HepG2 (cell line): ENCODE measurements around the gene CCNYL1. TPM values are rescaled to one million over a fixed set of nuclear protein-coding genes. Genes with fewer than 3 reads are reported as not detected.

Experiments
- ATAC-seq: fragments of 200-7000 bp; cut with Tn5 transposase; 3 replicates; pipeline ENCODE4 v1.9.1; 2020; ENCODE audit warnings: mild to moderate bottlenecking, moderate library complexity
- Bru-seq: library from RNA; stranded (reverse); fragments of 400-500 nt; gene quantifications from one replicate; lab custom pipeline; 2021; lab: Mats Ljungman, UMichigan
- BruChase-seq, 2 experiments: library from RNA; stranded (reverse); fragments of 400-500 nt; gene quantifications; one replicate each; lab custom pipeline; 2021; lab: Mats Ljungman, UMichigan
- BruUV-seq: library from RNA; stranded (reverse); fragments of 400-500 nt; replicated peaks from 2 replicates; lab custom pipeline; 2021; lab: Mats Ljungman, UMichigan
- CTCF ChIA-PET: fragments of 300-600 bp; formaldehyde crosslinking; extraction: SDS; loops from one replicate; lab custom pipeline; 2021; ENCODE audit warnings: low total read pairs, inconsistent platforms, low intra/inter-chr PET ratio; lab: Yijun Ruan, JAX
- POLR2A ChIA-PET: fragments of 350-600 bp; sonication (Branson Sonifier 250); formaldehyde crosslinking; loops from one replicate; lab custom pipeline; 2020; ENCODE audit warnings: antibody characterized with exemption, inconsistent platforms; lab: Yijun Ruan, JAX
- DNase-seq: peaks from one replicate; pipeline ENCODE4 v3.0.0-alpha.2; 2015; ENCODE audit warnings: low spot score
- FAIRE-seq: peaks from 3 replicates; lab custom pipeline; 2011; peaks lifted over from hg19 to GRCh38; lab: Jason Lieb, UNC
- H2AFZ ChIP-seq: one replicate; pipeline ENCODE4 v1.6.1; 2011; ENCODE audit warnings: low read length, inconsistent platforms
- H3K27ac ChIP-seq: fragments of 300-600 bp; 3 replicates; pipeline ENCODE4 v1.8.0; 2011; ENCODE audit warnings: mixed run types, mild to moderate bottlenecking, mixed read lengths, low read length, inconsistent platforms; ENCODE audit not compliant: insufficient read depth; ENCODE audit errors: extremely low read length
- H3K27me3 ChIP-seq, 2 experiments: fragments of 200-600 bp in 1 of 2; 2 replicates in 1 of 2; 3 replicates in 1 of 2; pipeline versions ENCODE4 v1.6.0 to v1.8.0; 2011; ENCODE audit warnings: low read length in 2 of 2, mild to moderate bottlenecking in 2 of 2, moderate library complexity in 2 of 2, inconsistent platforms in 1 of 2; ENCODE audit not compliant: insufficient read depth in 2 of 2, control insufficient read depth in 1 of 2
- H3K36me3 ChIP-seq, 2 experiments: fragments of 200-600 bp in 1 of 2; replicated peaks in 1 of 2; 2 replicates in 1 of 2; 3 replicates in 1 of 2; pipeline versions ENCODE4 v1.5.1 to v1.8.0; 2011; ENCODE audit warnings: low read length in 2 of 2, inconsistent platforms in 1 of 2; ENCODE audit not compliant: insufficient read depth in 2 of 2, control insufficient read depth in 1 of 2
- H3K4me1 ChIP-seq: 2 replicates; pipeline ENCODE4 v1.5.1; 2012; ENCODE audit warnings: low read length, inconsistent platforms; ENCODE audit not compliant: insufficient read depth
- H3K4me2 ChIP-seq: 2 replicates; pipeline ENCODE4 v1.6.0; 2011; ENCODE audit warnings: low read depth, low read length, inconsistent platforms
- H3K4me3 ChIP-seq, 3 experiments: fragments of 200-600 bp in 1 of 3; sonication (generic), shearing (Covaris generic) in 1 of 3; replicated peaks in 1 of 3; 2 replicates each; pipeline ENCODE4 v1.5.1; 2011 to 2016; ENCODE audit warnings: low read length in 3 of 3, inconsistent platforms in 2 of 3, low read depth in 2 of 3, mild to moderate bottlenecking in 2 of 3, control low read depth in 1 of 3, mixed read lengths in 1 of 3; ENCODE audit not compliant: insufficient read depth in 1 of 3
- H3K79me2 ChIP-seq: one replicate; pipeline ENCODE4 v1.6.1; 2011; ENCODE audit warnings: low read length, inconsistent platforms; ENCODE audit not compliant: insufficient read depth
- H3K9ac ChIP-seq: 2 replicates; pipeline ENCODE4 v1.6.0; 2011; ENCODE audit warnings: mild to moderate bottlenecking, low read depth, low read length, inconsistent platforms; ENCODE audit not compliant: insufficient read depth
- H3K9me3 ChIP-seq: 2 replicates; pipeline ENCODE4 v1.5.1; 2012; ENCODE audit warnings: mild to moderate bottlenecking, low read length
- H4K20me1 ChIP-seq: 2 replicates; pipeline ENCODE4 v1.6.0; 2011; ENCODE audit warnings: inconsistent platforms, mild to moderate bottlenecking, low read length, moderate library complexity; ENCODE audit not compliant: insufficient read depth
- SP2 ChIP-seq: sonication (generic); formaldehyde crosslinking; IDR thresholded peaks from 2 replicates; pipeline ENCODE4 v1.5.1; 2020; ENCODE audit warnings: mild to moderate bottlenecking, missing genetic modification reagents
- SRSF9 ChIP-seq: fragments of 200-400 bp; formaldehyde crosslinking; IDR thresholded peaks from 2 replicates; pipeline ENCODE4 v1.6.1; 2018; ENCODE audit warnings: borderline replicate concordance, mild to moderate bottlenecking, low read depth, low read length; ENCODE audit not compliant: insufficient read depth, poor library complexity, severe bottlenecking
- TCF7L2 ChIP-seq: IDR thresholded peaks from 2 replicates; pipeline ENCODE4 v1.6.1; 2011; ENCODE audit warnings: mild to moderate bottlenecking, low read depth, low read length, moderate library complexity
- WGBS: methylation state at CpG from one replicate; pipeline ENCODE4 v1.1.6; 2017; ENCODE audit warnings: low lambda C conversion rate; 5-methylcytosine and 5-hydroxymethylcytosine counted together
- in situ Hi-C: cut with HindIII; loops from 2 replicates; pipeline ENCODE4 v1.10.0; 2017; ENCODE audit warnings: low pct_unique_long_range_greater_than_20kb; ENCODE audit not compliant: extremely low pct_ligation_motif_present
- intact Hi-C: fragments of 100-400 bp; cut with micrococcal nuclease; formaldehyde crosslinking; loops from one replicate; pipeline ENCODE4 v1.10.0; 2022; ENCODE audit not compliant: unreplicated experiment
- long read RNA-seq, 2 experiments: library from RNA in 1 of 2; library from polyadenylated mRNA in 1 of 2; stranded (forward) in 1 of 2; unstranded in 1 of 2; transcript quantifications; one replicate each; pipeline ENCODE4 v2.0.0, GENCODE V29; 2019 to 2022
- polyA minus RNA-seq, 3 experiments: library from RNA; depleted of rRNA, polyadenylated mRNA; stranded (reverse); fragments of >200 nt; gene quantifications; 2 replicates each; pipeline ENCODE4 v1.2.3, GENCODE V29; 2011; ENCODE audit warnings: low replicate concordance in 1 of 3
- polyA plus RNA-seq, 8 experiments: library from polyadenylated mRNA; depleted of rRNA in 3 of 8; stranded (reverse) in 7 of 8; unstranded in 1 of 8; fragments of >200 nt; fragmentation: Illumina TruSeq in 4 of 8; extraction: Trizol in 4 of 8; gene quantifications; 2 replicates each; pipeline versions ENCODE4 v1.2.1 to v1.2.3, GENCODE V29; 2011 to 2016; ENCODE audit warnings: low read depth in 4 of 8, missing spikeins in 1 of 8, mixed read lengths in 1 of 8; ENCODE audit not compliant: insufficient read depth in 1 of 8
- total RNA-seq, 5 experiments: library from RNA; depleted of rRNA; stranded (reverse); fragments of >200 nt; fragmentation: Illumina TruSeq; extraction: Trizol; gene quantifications; 2 replicates each; pipeline ENCODE4 v1.2.3, GENCODE V29; 2016; ENCODE audit warnings: low read depth in 1 of 5
- TF ChIP-seq, protein P1 (sequence below), 2 experiments: sonication (generic) in 1 of 2; formaldehyde crosslinking in 1 of 2; IDR thresholded peaks; 2 replicates each; pipeline versions ENCODE4 v1.4.0 to v1.6.1; 2016 to 2020; ENCODE audit warnings: borderline replicate concordance in 1 of 2, low read depth in 1 of 2, mild to moderate bottlenecking in 1 of 2, missing genetic modification reagents in 1 of 2
- TF ChIP-seq, protein P2 (sequence below): sonication (generic); formaldehyde crosslinking; IDR thresholded peaks from 2 replicates; pipeline ENCODE4 v1.4.0; 2020; ENCODE audit warnings: mild to moderate bottlenecking, missing genetic modification reagents
- TF ChIP-seq, protein P3 (sequence below): IDR thresholded peaks from 2 replicates; pipeline ENCODE4 v1.6.1; 2016; ENCODE audit warnings: missing biosample characterization, missing genetic modification reagents, low read depth

The CCNYL1 gene
- total RNA-seq (2016; rRNA removed; fragmentation: Illumina TruSeq; extraction: Trizol) = 12.5 and 20.2 TPM in 2 replicates
- 27.0 and 29.5 TPM in 2 replicates for total RNA-seq (2016; cell fraction: cytosol; rRNA removed; fragmentation: Illumina TruSeq; extraction: Trizol; ENCODE audit: low read depth)
- 10.0 and 17.8 TPM in 2 replicates for total RNA-seq (2016; cell fraction: insoluble cytoplasmic fraction; rRNA removed; fragmentation: Illumina TruSeq; extraction: Trizol)
- total RNA-seq (2016; cell fraction: membrane; rRNA removed; fragmentation: Illumina TruSeq; extraction: Trizol) = 33.7 and 38.3 TPM in 2 replicates
- 16.4 and 19.2 TPM in 2 replicates for total RNA-seq (2016; cell fraction: nucleus; rRNA removed; fragmentation: Illumina TruSeq; extraction: Trizol)
- 13.8 and 16.2 TPM in 2 replicates for polyA plus RNA-seq (2011; rRNA removed)
- 6.9 and 11.0 TPM in 2 replicates for polyA plus RNA-seq (2011; cell fraction: cytosol; rRNA removed)
- 9.8 and 10.3 TPM in 2 replicates for polyA plus RNA-seq (2011; cell fraction: nucleus; rRNA removed)
- polyA plus RNA-seq (2012) = 17.2 and 21.4 TPM in 2 replicates
- 43.2 and 48.7 TPM in 2 replicates for polyA plus RNA-seq (2016; cell fraction: cytosol; fragmentation: Illumina TruSeq; extraction: Trizol; ENCODE audit: low read depth)
- 35.4 and 41.7 TPM in 2 replicates for polyA plus RNA-seq (2016; cell fraction: insoluble cytoplasmic fraction; fragmentation: Illumina TruSeq; extraction: Trizol; ENCODE audit: low read depth)
- 77.8 and 84.1 TPM in 2 replicates for polyA plus RNA-seq (2016; cell fraction: membrane; fragmentation: Illumina TruSeq; extraction: Trizol; ENCODE audit: low read depth)
- polyA plus RNA-seq (2016; cell fraction: nucleus; fragmentation: Illumina TruSeq; extraction: Trizol; ENCODE audit: insufficient read depth, low read depth) = 34.4 and 39.4 TPM in 2 replicates
- 3.2 and 9.0 TPM in 2 replicates for polyA minus RNA-seq (2011; rRNA and poly(A)+ RNA removed; ENCODE audit: low replicate concordance)
- polyA minus RNA-seq (2011; cell fraction: cytosol; rRNA and poly(A)+ RNA removed) = 16.2 and 19.4 TPM in 2 replicates
- 19.1 and 23.7 TPM in 2 replicates for polyA minus RNA-seq (2011; cell fraction: nucleus; rRNA and poly(A)+ RNA removed)
- percentile 84 among the genes with signal in this experiment for Bru-seq, nascent RNA
- BruChase-seq, experiment 1, labeled RNA remaining after a 6-hour chase = percentile 82 among the genes with signal in this experiment
- BruChase-seq, experiment 2, labeled RNA remaining after a 2-hour chase = percentile 84 among the genes with signal in this experiment
- long read RNA-seq, experiment 1, partial matches to known transcripts = 0 of 3 reads
- long read RNA-seq, experiment 1, other reads (novel, unspliced or antisense) = 3 of 3 reads
- long read RNA-seq, experiment 2, partial matches to known transcripts = 6 of 35 reads
- long read RNA-seq, experiment 2, other reads (novel, unspliced or antisense) = 25 of 35 reads

DNA sequence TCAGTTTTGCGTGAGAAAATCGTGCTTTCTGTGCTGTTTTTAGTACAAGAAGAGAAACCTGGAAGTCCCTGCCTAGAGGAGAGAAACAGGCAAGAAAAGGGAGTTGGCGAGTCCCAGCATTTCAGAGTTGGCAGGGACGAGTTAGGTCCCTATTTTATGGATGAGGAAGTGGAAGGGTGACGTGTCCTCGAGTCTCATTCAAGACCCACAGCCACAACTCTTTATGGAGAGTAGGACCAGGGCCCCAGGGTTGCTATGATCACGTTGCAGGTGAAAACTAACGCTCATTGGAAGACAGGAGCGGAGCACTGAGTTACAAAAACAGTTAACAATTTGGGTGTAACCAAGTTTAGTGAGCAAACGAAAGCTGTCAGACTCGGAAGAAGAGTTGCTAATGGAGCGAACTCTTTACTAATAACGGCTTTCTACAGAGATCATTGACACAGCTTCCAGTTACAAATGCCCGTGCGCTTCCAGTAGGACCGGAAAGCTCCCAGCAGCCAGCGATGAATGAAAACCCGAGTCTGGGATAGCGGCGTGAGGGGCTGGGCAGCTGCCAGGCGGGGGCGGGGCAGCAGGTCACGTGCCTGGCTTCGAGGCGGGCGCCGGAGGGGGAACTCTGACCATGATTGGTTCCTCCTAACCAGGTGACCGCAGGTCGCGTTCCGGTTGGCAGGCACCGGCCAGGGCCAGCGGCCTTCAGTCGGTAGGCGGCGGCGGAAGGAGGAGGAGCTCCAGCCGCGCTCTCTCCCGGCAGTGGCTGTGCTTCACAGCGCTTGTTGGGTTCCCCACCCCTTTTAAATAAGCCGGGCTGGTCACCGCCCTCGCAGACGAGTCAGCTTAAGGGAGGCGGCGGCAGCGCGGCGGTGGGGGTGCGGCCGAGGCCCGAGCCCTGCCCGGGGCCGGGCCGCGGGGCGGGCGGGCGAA, at the start of gene CCNYL1:
CCNYL1 (plus strand) TSS at position 827 of the 927 bp plus-strand sequence. CDS start 257 bp downstream, outside the sequence.
- CTCF ChIA-PET = interaction anchor here (0.9 to 1.1 kb wide), 2 partner anchors 23 to 86 kb away, joined by 3 read pairs; partner anchors contain the start of gene METTL21A
- H4K20me1 ChIP-seq = peaks cover 8% of the 10 kb centered on the region; the same call in 1 of the 2 replicates
- intact Hi-C loops = loop anchor here (1.0 to 2.0 kb wide), 4 partner anchors 23 to 182 kb away; partner anchors contain the start of genes CREB1 and METTL21A
- DNase-seq (peak; percentile 99), ATAC-seq (peak; percentile 96), FAIRE-seq (peak; percentile 91)
- in situ Hi-C loops = loop anchor here (5.0 to 25.0 kb wide), 2 partner anchors 84 to 551 kb away; partner anchors contain the start of genes IDH1, METTL21A and PIKFYVE
- peak within 1 kb of the TSS; percentile 100 for H2AFZ ChIP-seq
- H3K27me3 ChIP-seq = no peaks in the 10 kb centered on the region; a peak in 1 of 5 replicates
- no peaks in the 10 kb centered on the region; a peak in 2 of 5 replicates for H3K36me3 ChIP-seq
- peak within 1 kb of the TSS; percentile 86 to 97 (median 91) for H3K4me3 ChIP-seq
- peak within 1 kb of the TSS; percentile 96 for H3K27ac ChIP-seq
- BruUV-seq = TSS peak; percentile 100
- POLR2A ChIA-PET = interaction anchor here (0.8 to 5.2 kb wide), 34 partner anchors 10 to 555 kb away, joined by 3 to 67 read pairs (median 6); partner anchors contain the start of genes CREB1, IDH1, KLF7 and METTL21A
- peaks cover 33% of the 10 kb centered on the region for H3K79me2 ChIP-seq
- peak within 1 kb of the TSS; percentile 100 for H3K4me2 ChIP-seq
- peak within 1 kb of the TSS; percentile 88 for H3K9ac ChIP-seq
- under 1% methylated on average over 56 of the region's 60 CpGs for WGBS
- H3K4me1 ChIP-seq = peaks cover 40% of the 10 kb centered on the region
- no peaks in the 10 kb centered on the region for H3K9me3 ChIP-seq
- no peak for TF ChIP-seq SRSF9
- TF ChIP-seq, protein P1, sequence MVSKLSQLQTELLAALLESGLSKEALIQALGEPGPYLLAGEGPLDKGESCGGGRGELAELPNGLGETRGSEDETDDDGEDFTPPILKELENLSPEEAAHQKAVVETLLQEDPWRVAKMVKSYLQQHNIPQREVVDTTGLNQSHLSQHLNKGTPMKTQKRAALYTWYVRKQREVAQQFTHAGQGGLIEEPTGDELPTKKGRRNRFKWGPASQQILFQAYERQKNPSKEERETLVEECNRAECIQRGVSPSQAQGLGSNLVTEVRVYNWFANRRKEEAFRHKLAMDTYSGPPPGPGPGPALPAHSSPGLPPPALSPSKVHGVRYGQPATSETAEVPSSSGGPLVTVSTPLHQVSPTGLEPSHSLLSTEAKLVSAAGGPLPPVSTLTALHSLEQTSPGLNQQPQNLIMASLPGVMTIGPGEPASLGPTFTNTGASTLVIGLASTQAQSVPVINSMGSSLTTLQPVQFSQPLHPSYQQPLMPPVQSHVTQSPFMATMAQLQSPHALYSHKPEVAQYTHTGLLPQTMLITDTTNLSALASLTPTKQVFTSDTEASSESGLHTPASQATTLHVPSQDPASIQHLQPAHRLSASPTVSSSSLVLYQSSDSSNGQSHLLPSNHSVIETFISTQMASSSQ (IDR thresholded peaks at IDR 0.05; ENCODE audit: low read depth) = peak; percentile 20; the same call in 1 of the 2 replicates
- TF ChIP-seq, protein P1 (CRISPR knock-in tag; IDR thresholded peaks at IDR 0.05; ENCODE audit: borderline replicate concordance) = peak; percentile 37; the same call in 1 of the 2 replicates
- no peak for TF ChIP-seq TCF7L2
- TF ChIP-seq SP2 (CRISPR knock-in tag) = peak; percentile 85
- TF ChIP-seq, protein P2, sequence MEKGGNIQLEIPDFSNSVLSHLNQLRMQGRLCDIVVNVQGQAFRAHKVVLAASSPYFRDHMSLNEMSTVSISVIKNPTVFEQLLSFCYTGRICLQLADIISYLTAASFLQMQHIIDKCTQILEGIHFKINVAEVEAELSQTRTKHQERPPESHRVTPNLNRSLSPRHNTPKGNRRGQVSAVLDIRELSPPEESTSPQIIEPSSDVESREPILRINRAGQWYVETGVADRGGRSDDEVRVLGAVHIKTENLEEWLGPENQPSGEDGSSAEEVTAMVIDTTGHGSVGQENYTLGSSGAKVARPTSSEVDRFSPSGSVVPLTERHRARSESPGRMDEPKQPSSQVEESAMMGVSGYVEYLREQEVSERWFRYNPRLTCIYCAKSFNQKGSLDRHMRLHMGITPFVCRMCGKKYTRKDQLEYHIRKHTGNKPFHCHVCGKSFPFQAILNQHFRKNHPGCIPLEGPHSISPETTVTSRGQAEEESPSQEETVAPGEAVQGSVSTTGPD (CRISPR knock-in tag) = peak; percentile 86; the same call in 1 of the 2 replicates
- TF ChIP-seq, protein P3, sequence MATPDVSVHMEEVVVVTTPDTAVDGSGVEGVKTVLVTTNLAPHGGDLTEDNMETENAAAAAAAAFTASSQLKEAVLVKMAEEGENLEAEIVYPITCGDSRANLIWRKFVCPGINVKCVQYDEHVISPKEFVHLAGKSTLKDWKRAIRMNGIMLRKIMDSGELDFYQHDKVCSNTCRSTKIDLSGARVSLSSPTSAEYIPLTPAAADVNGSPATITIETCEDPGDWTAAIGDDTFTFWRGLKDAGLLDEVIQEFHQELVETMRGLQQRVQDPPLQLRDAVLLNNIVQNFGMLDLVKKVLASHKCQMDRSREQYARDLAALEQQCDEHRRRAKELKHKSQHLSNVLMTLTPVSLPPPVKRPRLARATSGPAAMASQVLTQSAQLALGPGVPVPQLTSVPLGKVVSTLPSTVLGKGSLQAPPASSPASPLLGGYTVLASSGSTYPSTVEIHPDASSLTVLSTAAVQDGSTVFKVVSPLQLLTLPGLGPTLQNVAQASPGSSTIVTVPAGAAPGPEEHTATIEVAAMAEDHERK (CRISPR knock-in tag) = peak; percentile 31; the same call in 1 of the 2 replicates
